HK-2 (cell line): ENCODE results near the gene SRR.

Source experiments
- DNase-seq: peaks from one replicate; pipeline ENCODE4 v3.0.0-alpha.2; 2018; ENCODE audit not compliant: unreplicated experiment

Gene SRR

DNA sequence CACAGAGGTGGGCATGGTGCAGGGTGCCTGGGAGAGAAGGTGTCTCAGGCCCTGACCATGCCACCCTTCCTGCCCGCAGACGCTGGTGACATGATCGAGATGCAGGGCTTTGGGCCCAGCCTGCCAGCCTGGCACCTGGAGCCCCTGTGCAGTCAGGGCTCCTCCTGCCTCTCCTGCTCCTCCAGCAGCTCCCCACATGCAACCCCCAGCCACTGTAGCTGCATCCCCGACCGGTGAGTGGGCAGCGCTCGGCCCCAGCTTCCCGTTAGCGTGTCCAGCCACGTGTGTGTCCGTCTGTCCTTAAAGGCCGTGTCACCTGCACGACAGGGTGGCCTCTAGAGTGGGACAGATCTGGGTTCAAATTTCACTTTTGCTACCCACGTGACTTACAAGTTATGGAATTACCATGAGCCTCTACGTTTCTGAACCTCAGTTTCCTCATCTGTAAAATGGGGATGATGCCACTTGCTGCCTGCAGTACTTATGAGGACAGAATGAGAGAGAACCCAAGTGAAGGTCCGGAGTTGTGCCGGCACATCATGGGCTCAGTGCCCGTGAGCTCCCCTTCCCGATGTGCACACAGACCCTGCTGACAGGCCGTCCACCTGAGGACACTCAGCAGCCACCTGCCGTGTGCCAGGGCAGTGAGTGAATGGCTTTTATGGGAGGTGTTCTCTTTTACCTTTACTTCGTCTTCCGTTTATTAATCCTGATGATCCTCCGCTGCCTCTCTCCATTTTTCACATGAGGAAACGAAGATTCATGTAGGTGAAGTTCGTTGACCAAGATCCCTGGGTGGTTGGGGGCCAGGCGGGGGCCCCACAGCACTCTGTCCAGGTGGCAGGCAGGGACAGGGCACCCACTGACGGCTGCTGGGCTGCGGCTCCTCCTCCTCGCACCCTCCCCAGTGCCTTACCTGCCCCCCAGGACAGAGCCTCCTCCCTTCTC is 67.7 kb downstream of the SRR start:
- no peak for DNase-seq

DNA sequence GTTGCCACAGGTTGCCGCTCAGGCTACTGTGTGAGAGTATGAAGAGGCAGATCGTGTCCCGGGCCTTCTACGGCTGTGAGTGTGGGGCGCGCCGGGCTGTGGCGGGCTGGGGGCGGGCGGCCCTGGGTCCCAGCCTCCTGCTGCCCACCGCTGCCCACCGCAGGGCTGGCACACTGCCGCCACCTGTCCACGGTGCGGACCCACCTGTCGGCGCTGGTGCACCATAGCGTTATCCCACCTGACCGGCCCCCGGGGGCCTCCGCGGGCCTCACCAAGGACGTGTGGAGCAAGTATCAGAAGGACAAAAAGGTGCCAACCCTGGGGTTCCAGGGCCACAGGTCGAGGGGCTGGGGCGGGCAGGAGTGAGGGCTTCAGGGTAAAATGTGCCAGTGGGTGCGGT is 68.4 kb downstream of the SRR start:
- DNase-seq: no peak

GRCh38 chr17:2372681-2373080 is 68.9 kb downstream of the SRR start:
- no peak for DNase-seq

- no peak for DNase-seq
Measured at GRCh38 chr17:2373179-2373578, 69.4 kb downstream of the SRR start.
